HG03060 (cell line): ENCODE data around the gene SNAPC2.
"Not testable (repeated sequence)": the region's sequence is repeated elsewhere in the genome, so short reads cannot be mapped to it uniquely, and the experiment has no call there.

ENCODE experiments used
- ATAC-seq: cut with Tn5 transposase; IDR thresholded peaks from one replicate; pipeline ENCODE4 v1.9.1; 2021; ENCODE audit warnings: low read depth, moderate number of reproducible peaks; ENCODE audit not compliant: unreplicated experiment

Gene SNAPC2

GRCh38 chr19:7888145-7888825 is 31.9 kb upstream of the SNAPC2 start, which contains the start of gene LRRC8E:
Gene LRRC8E, plus strand, starts transcription at chr19:7888510. Its CDS starts 7,094 bp downstream, at chr19:7895604.
- no peak for ATAC-seq

- no peak for ATAC-seq
Measured at GRCh38 chr19:7888826-7889217, 31.3 kb upstream of the SNAPC2 start.

GRCh38 chr19:7893362-7894101 is 26.6 kb upstream of the SNAPC2 start:
- ATAC-seq, result not testable (repeated sequence)

GRCh38 chr19:7894612-7895309 is 25.4 kb upstream of the SNAPC2 start:
- ATAC-seq, result no peak

- no peak for ATAC-seq
Measured at GRCh38 chr19:7895565-7895964, 24.6 kb upstream of the SNAPC2 start.

GRCh38 chr19:7897292-7897691 is 22.8 kb upstream of the SNAPC2 start:
- ATAC-seq, result no peak

GRCh38 chr19:7898967-7899366 is 21.2 kb upstream of the SNAPC2 start:
- ATAC-seq, result no peak

- no peak for ATAC-seq
Measured at GRCh38 chr19:7899751-7900378, 20.3 kb upstream of the SNAPC2 start.

- no peak for ATAC-seq
Measured at GRCh38 chr19:7900401-7900870, 19.7 kb upstream of the SNAPC2 start.

GRCh38 chr19:7900931-7901330 is 19.2 kb upstream of the SNAPC2 start:
- no peak for ATAC-seq

GRCh38 chr19:7901337-7901736 is 18.8 kb upstream of the SNAPC2 start:
- no peak for ATAC-seq

GRCh38 chr19:7902796-7903243 is 17.3 kb upstream of the SNAPC2 start:
- ATAC-seq, result peak; percentile 1

- peak; percentile 91 for ATAC-seq
Measured at GRCh38 chr19:7903244-7904073, 16.7 kb upstream of the SNAPC2 start, which contains the start of gene MAP2K7. Gene MAP2K7, plus strand, starts transcription at chr19:7903877. Its CDS starts 68 bp downstream, at chr19:7903945.

- ATAC-seq, result no peak
Measured at GRCh38 chr19:7904074-7905020, 15.8 kb upstream of the SNAPC2 start.

GRCh38 chr19:7905268-7905667 is 14.9 kb upstream of the SNAPC2 start:
- ATAC-seq, result no peak

- ATAC-seq, result no peak
Measured at GRCh38 chr19:7905859-7906258, 14.3 kb upstream of the SNAPC2 start.

GRCh38 chr19:7907122-7907521 is 13.0 kb upstream of the SNAPC2 start:
- no peak for ATAC-seq

- no peak for ATAC-seq
Measured at GRCh38 chr19:7907544-7907943, 12.6 kb upstream of the SNAPC2 start.
